Tibial artery (tissue), 4 donors: Measurements from ENCODE around the gene CCDC59.
A peak's percentile ranks its signal among the peaks of the same experiment; 100 is the strongest.

Experiments
- DNase-seq, 2 donors: peaks; one replicate each; pipeline ENCODE4 v3.0.0-alpha.2; 2019
- H3K27ac ChIP-seq, 2 donors: fragments of 200-600 bp; sonication (generic) in 1 of 2; 1 replicate in 1 of 2; 2 replicates in 1 of 2; pipeline ENCODE4 v1.5.1; 2018 to 2019; ENCODE audit warnings: mild to moderate bottlenecking in 1 of 2
- H3K27me3 ChIP-seq, 2 donors: fragments of 200-600 bp; sonication (generic) in 1 of 2; one replicate each; pipeline versions ENCODE4 v1.5.1 to v1.6.0; 2016 to 2019
- H3K36me3 ChIP-seq, 3 donors: fragments of 200-600 bp; sonication (generic) in 2 of 3; one replicate each; pipeline ENCODE4 v1.5.1; 2016 to 2019; ENCODE audit warnings: mild to moderate bottlenecking in 2 of 3
- H3K4me1 ChIP-seq, 4 donors: fragments of 200-600 bp; sonication (generic) in 2 of 4; 1 replicate in 3 of 4; 2 replicates in 1 of 4; pipeline ENCODE4 v1.5.1; 2016 to 2019
- H3K4me3 ChIP-seq, 2 donors: fragments of 200-600 bp; sonication (generic) in 1 of 2; 1 replicate in 1 of 2; 2 replicates in 1 of 2; pipeline ENCODE4 v1.5.1; 2018 to 2019; ENCODE audit warnings: mild to moderate bottlenecking in 2 of 2
- H3K9me3 ChIP-seq, 3 donors: fragments of 200-600 bp; sonication (generic) in 1 of 3; one replicate each; pipeline ENCODE4 v1.5.1; 2016 to 2019
- CTCF ChIP-seq, 2 experiments: fragments of 200-600 bp in 1 of 2; fragments of 450-650 bp in 1 of 2; IDR thresholded peaks; one replicate each; pipeline ENCODE4 v1.5.1; 2017 to 2019; ENCODE audit warnings: antibody characterized with exemption in 2 of 2, mild to moderate bottlenecking in 1 of 2, moderate library complexity in 1 of 2
- intact Hi-C: fragments of 100-400 bp; cut with DNase I; formaldehyde crosslinking; loops from one replicate; pipeline ENCODE4 v1.15.0; 2023; ENCODE audit warnings: low total_unique reads

CCDC59 gene

GRCh38 chr12:82358200-82359114 is at the start of gene CCDC59, which contains the start of gene METTL25:
CCDC59 (minus strand) TSS chr12:82358387; CDS start chr12:82358376, 11 bp downstream.
METTL25 (plus strand) TSS chr12:82358529; CDS start chr12:82358566, 37 bp downstream.
- peak within 1 kb of the TSS; percentile 89 to 96 for H3K27ac ChIP-seq
- no peaks in the 10 kb centered on the region for H3K27me3 ChIP-seq
- H3K36me3 ChIP-seq, result peaks cover 10 to 22% (median 20%) of the 10 kb centered on the region in 3 donors
- H3K4me3 ChIP-seq, result peak within 1 kb of the TSS; percentile 70 to 80
- no peaks in the 10 kb centered on the region for H3K9me3 ChIP-seq
- peaks cover 0 to 42% (median 24%) of the 10 kb centered on the region in 4 donors for H3K4me1 ChIP-seq
- TF ChIP-seq CTCF (IDR thresholded peaks at IDR 0.05), result peak; percentile 92 to 99
- intact Hi-C loops, result no loop called here
- DNase-seq, result peak; percentile 96 to 98

GRCh38 chr12:82407481-82407880 is 49.3 kb upstream of the CCDC59 start:
- Histone ChIP-seq H3K27me3 (no peaks in the 10 kb centered on the region), H3K27ac (peak overlapping the region in 1 of 2 donors; percentile 19), H3K4me3 (no peak overlapping the region), H3K4me1 (peaks cover 0 to 13% (median 0%) of the 10 kb centered on the region in 4 donors), H3K9me3 (no peaks in the 10 kb centered on the region), H3K36me3 (peaks cover 0 to 8% (median 5%) of the 10 kb centered on the region in 3 donors)
- no peak for TF ChIP-seq CTCF (IDR thresholded peaks at IDR 0.05)
- intact Hi-C loops, result no loop called here
- no peak for DNase-seq

- Histone ChIP-seq H3K4me1 (peaks cover 0 to 13% (median 0%) of the 10 kb centered on the region in 4 donors), H3K27ac (no peak overlapping the region), H3K27me3 (no peaks in the 10 kb centered on the region), H3K36me3 (peaks cover 0 to 8% (median 5%) of the 10 kb centered on the region in 3 donors), H3K9me3 (no peaks in the 10 kb centered on the region), H3K4me3 (no peak overlapping the region)
- no peak for TF ChIP-seq CTCF (IDR thresholded peaks at IDR 0.05)
- intact Hi-C loops, result no loop called here
- DNase-seq, result no peak
These were observed 48.5 kb upstream of the CCDC59 start for GRCh38 chr12:82406651-82407050.

- Histone ChIP-seq H3K4me3 (no peak overlapping the region), H3K27me3 (no peaks in the 10 kb centered on the region), H3K4me1 (no peaks in the 10 kb centered on the region), H3K36me3 (peaks cover 1 to 19% (median 7%) of the 10 kb centered on the region in 3 donors), H3K27ac (no peak overlapping the region), H3K9me3 (no peaks in the 10 kb centered on the region)
- no peak for DNase-seq
- TF ChIP-seq CTCF (IDR thresholded peaks at IDR 0.05), result no peak
- intact Hi-C loops, result no loop called here
These were observed 42.6 kb upstream of the CCDC59 start for GRCh38 chr12:82400819-82401218.

GRCh38 chr12:82398879-82399278 is 40.7 kb upstream of the CCDC59 start:
- Histone ChIP-seq H3K36me3 (peaks cover 8 to 25% (median 24%) of the 10 kb centered on the region in 3 donors), H3K4me3 (no peak overlapping the region), H3K9me3 (no peaks in the 10 kb centered on the region), H3K27ac (no peak overlapping the region), H3K27me3 (no peaks in the 10 kb centered on the region), H3K4me1 (no peaks in the 10 kb centered on the region)
- no peak for DNase-seq
- no peak for TF ChIP-seq CTCF (IDR thresholded peaks at IDR 0.05)
- intact Hi-C loops, result no loop called here
